Lower leg skin (tissue), 3 donors: ENCODE data around the gene MAP3K7CL.

Experiments used
- CTCF ChIP-seq, 3 donors: fragments of 450-650 bp; IDR thresholded peaks; one replicate each; pipeline ENCODE4 v1.5.1; 2016; ENCODE audit warnings: antibody characterized with exemption in 3 of 3, mild to moderate bottlenecking in 3 of 3, moderate library complexity in 2 of 3
- POLR2A ChIP-seq, 2 donors: fragments of 450-650 bp; IDR thresholded peaks; one replicate each; pipeline ENCODE4 v1.6.1; 2016 to 2017; ENCODE audit warnings: antibody characterized with exemption in 2 of 2, mild to moderate bottlenecking in 1 of 2, moderate library complexity in 1 of 2

GRCh38 chr21:29181799-29182470 lies 51.5 kb downstream of the MAP3K7CL start:
- TF ChIP-seq POLR2A (IDR thresholded peaks at IDR 0.05) (no peak), CTCF (IDR thresholded peaks at IDR 0.05) (no peak)
